ENCODE results near the gene RPL37.
"Not testable (repeated sequence)": the region's sequence is repeated elsewhere in the genome, so short reads cannot be mapped to it uniquely, and the experiment has no call there.

RPL37 gene

DNA sequence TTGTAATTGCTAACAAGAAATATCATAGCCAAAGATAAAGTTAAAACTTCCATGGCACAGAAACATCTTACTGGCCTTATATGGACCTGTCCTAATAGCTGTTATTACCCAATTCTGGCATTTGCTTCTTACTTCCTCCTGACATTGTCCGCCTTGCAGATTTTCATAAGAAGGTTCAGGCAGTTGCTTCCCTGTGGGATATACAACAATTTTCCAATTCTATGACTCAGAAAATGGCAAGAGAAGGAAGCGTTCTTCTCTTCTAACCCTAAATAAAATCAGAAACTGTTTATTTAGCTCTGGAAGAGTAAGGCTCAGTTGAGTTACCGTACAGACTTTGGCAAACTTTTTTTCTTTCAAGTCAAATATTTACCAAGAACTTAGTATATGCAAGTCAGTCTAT, 38.5 kb downstream of the RPL37 start:
- DNase-seq = peak; percentile 52 to 73 (median 72)

DNA sequence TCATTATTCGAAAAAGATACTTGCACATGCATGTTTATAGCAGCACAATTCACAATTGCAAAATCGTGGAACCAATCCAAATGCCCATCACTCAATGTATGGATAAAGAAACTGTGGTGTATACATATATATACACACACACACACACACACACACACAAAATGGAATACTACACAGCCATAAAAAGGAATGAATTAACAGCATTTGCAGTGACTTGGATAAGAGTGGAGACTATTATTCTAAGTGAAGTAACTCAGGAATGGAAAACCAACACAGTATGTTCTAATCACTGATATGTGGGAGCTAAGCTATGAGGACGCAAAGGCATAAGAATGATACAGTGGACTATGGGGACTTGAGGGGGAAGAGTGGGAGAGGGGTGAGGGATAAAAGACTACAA, 40.1 kb downstream of the RPL37 start:
- not testable (repeated sequence) for DNase-seq

DNA sequence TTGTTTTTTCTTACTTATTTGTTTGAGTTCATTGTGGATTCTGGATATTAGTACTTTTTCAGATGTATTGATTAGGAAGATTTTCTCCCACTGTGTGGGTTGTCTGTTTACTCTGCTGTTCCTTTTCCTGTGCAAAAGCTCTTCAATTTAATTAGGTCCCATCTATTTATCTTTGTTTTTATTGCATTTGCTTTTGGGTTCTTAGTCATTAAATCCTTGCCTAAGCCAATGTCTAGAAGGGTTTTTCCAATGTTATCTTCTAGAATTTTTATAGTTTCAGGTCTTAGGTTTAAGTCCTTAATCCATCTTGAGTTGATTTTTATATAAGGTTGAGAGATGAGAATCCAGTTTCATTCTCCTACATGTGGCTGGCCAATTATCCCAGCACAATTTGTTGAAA, 40.7 kb downstream of the RPL37 start:
- DNase-seq = not testable (repeated sequence)

GRCh38 chr5:40792691-40793090, 42.3 kb downstream of the RPL37 start:
- DNase-seq = not testable (repeated sequence)

DNA sequence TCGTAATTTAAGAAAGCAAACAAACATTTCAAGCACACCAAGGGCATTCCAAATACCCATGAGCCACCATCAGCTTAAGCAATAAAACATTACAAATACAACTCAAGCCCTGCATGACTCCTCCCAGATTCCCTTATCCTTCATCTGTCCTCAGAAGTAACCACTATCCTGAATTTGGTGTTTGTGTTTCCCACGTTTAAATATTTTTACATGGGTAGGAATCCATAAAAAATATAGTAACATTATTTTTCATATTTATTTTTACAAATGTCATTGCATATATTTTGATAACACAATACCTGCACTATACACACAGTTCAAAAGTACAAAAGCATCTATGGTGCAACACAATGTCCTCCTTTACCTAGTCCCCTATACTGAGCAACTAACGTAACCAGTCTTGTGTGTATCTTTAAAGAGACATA, 43.3 kb downstream of the RPL37 start:
- DNase-seq = no peak

GRCh38 chr5:40790947-40791593, 44.0 kb downstream of the RPL37 start:
- DNase-seq = peak in 1 of 3 donors; percentile 22

- not testable (repeated sequence) for DNase-seq
Measured at GRCh38 chr5:40788941-40789340, 46.1 kb downstream of the RPL37 start.

DNA sequence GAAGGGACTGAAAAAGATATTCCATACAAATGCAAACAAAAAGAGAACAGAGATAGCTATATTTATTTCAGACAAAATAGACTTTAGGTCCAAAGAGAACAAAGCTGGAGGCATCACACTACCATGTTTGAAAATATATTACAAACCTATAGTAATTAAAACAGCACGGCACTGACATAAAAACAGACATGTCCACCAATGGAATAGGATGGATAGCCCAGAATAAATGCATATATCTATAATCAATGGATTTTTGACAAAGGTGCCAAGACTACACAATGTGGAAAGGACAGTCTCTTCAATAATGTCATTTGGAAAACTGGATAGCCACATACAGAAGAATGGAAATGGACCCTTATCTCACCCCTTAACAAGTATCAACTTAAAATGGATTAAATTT, 47.0 kb downstream of the RPL37 start:
- no peak for DNase-seq

- not testable (repeated sequence) for DNase-seq
Measured at GRCh38 chr5:40786664-40787063, 48.4 kb downstream of the RPL37 start.

- DNase-seq = no peak
Measured at GRCh38 chr5:40784916-40785315, 50.1 kb downstream of the RPL37 start.

- no peak for DNase-seq
Measured at GRCh38 chr5:40784027-40784653, 50.9 kb downstream of the RPL37 start.

- DNase-seq = no peak
Measured at GRCh38 chr5:40781843-40782409, 53.1 kb downstream of the RPL37 start.

DNA sequence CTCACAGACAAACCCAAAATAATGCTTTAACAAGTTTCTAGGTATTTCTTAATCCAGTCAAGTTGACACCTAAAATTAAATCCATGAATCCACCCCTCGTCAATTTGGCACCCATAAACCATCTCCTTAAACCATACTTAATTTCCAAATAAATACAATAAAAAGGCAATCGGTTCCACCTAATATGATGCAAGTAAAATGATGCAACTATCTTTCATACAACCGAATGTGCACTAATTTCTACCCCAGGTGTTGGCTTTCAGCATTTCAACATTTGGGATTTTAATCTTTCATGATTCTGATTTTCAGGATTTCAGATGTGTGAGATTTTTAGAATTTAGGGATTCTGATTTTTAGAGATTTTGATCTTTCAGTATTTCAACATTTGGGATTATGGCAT, 54.2 kb downstream of the RPL37 start:
- DNase-seq = no peak

GRCh38 chr5:40780199-40780598, 54.8 kb downstream of the RPL37 start:
- DNase-seq = no peak

DNA sequence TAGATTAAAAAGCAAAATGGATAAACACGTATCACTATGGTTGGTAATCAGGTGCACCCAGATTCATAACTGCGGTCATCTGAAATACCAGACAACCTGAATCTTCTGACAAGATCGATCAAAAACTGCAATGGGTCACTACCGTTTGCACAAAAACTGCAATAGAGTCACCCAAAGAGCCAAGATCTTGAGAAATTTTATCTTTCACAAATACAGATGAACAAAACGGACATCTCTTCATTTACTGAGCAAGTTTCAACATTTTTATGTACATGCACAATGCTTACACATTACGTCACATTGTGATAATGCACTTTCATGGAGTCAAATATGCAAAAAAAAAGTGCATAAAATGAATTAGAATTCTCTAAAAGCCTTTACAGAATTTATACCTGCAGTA, 55.5 kb downstream of the RPL37 start:
- no peak for DNase-seq

DNA sequence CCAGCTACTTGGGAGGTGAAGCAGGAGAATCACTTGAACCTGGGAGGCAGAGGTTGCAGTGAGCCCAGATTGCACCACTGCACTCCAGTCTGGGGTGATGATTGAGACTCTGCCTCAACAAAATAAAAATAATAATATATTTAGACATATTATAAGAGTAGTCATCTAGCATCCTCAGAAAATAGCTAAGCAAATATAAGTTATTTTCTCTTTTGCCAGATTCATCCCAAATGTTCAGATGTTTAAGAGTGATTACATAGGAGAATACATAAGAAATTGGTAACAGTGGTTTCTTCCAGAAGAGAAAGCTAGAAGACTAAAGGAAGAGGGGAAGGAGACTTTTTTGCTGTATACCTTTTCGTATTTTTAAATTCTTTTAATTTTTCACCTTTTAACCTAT, 56.9 kb downstream of the RPL37 start:
- no peak for DNase-seq

- DNase-seq = no peak
Measured at GRCh38 chr5:40776658-40776977, 58.4 kb downstream of the RPL37 start.

DNA sequence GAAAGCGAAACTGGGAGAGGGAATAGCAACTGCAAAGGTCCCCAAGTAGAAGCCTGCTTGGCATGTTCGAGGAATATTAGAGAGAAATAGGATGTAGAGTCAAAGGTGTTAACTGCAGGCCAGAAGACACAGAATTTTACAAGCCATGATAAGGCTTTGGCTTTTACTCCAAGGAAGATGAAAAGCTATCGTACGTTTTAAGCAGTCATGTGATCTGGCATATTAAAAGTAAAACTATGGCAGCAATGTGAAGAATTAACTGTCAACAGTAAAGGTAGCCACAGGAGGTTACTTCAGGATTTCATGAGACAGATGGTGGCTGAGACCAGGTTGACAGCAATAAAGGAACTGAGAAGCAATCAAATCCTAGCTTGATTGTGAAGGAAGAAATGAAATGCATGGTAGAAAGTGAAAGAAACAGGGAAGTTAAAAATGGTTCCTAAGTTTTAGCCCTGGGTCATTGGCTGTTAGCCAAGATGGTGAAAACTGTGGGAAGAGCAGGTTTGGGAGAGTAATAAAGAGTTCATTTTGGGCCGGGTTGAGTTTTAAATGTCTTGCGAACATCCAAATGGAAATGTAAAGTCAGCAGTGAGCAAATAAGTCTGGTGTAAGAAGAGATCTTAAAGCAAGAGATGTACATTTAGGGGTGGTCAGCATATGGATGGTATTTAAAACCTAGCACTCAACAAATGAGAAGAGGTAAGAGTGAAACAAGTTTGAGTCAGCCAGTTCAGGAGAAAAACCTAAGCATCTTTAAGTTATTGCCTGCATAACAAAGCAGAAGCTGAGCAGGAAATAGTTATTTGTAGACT, 59.0 kb downstream of the RPL37 start:
- no peak for DNase-seq

Data from suppressor macrophage treated with lipopolysaccharide for 1 hour (primary cell).